CD4-positive, CD25-positive, alpha-beta regulatory T cell (primary cell): Measurements from ENCODE around the gene CMAS. TPM values are rescaled to one million over a fixed set of nuclear protein-coding genes. Genes with fewer than 3 reads are reported as not detected.
"Not testable (repeated sequence)": the region's sequence is repeated elsewhere in the genome, so short reads cannot be mapped to it uniquely, and the experiment has no call there.

Experiments
- ATAC-seq, 2 donors: fragments of 150-1000 bp; cut with Tn5 transposase; one replicate each; pipeline ENCODE4 v1.10.0; 2021; ENCODE audit warnings: low read depth in 2 of 2, moderate number of reproducible peaks in 2 of 2, moderate library complexity in 1 of 2
- DNase-seq, 3 donors: peaks; one replicate each; pipeline versions ENCODE4 v3.0.0 to v3.0.0-alpha.2; 2012 to 2022; ENCODE audit warnings: mixed read lengths in 1 of 3
- H3K27ac ChIP-seq: one replicate; pipeline ENCODE4 v1.7.0; 2013; ENCODE audit warnings: mild to moderate bottlenecking, low read length; ENCODE audit not compliant: insufficient read depth, poor library complexity, severe bottlenecking
- H3K27me3 ChIP-seq: one replicate; pipeline ENCODE4 v1.7.0; 2013; ENCODE audit warnings: low read length; ENCODE audit not compliant: control insufficient read depth, insufficient read depth
- H3K36me3 ChIP-seq: one replicate; pipeline ENCODE4 v1.7.0; 2013; ENCODE audit warnings: mild to moderate bottlenecking, low read length, moderate library complexity; ENCODE audit not compliant: control insufficient read depth, insufficient read depth
- H3K4me1 ChIP-seq: 2 replicates; pipeline ENCODE4 v1.7.0; 2013; ENCODE audit warnings: mild to moderate bottlenecking, low read length; ENCODE audit not compliant: insufficient read depth, control insufficient read depth, poor library complexity, severe bottlenecking
- H3K4me3 ChIP-seq: one replicate; pipeline ENCODE4 v1.7.0; 2013; ENCODE audit warnings: low read depth, mild to moderate bottlenecking, low read length, moderate library complexity
- H3K9me3 ChIP-seq, 2 experiments: 1 replicate in 1 of 2; 2 replicates in 1 of 2; pipeline ENCODE4 v1.7.0; 2013; ENCODE audit warnings: low read length in 2 of 2, mild to moderate bottlenecking in 1 of 2, moderate library complexity in 1 of 2; ENCODE audit not compliant: control insufficient read depth in 2 of 2
- H3K27ac Mint-ChIP-seq, 3 donors: one replicate each; pipeline ENCODE4 v1.8.0; 2020 to 2022; ENCODE audit warnings: mild to moderate bottlenecking in 3 of 3, mixed read lengths in 3 of 3, moderate library complexity in 2 of 3
- H3K27me3 Mint-ChIP-seq: one replicate; pipeline ENCODE4 v1.8.0; 2022; ENCODE audit warnings: mild to moderate bottlenecking, mixed read lengths
- H3K36me3 Mint-ChIP-seq: one replicate; pipeline ENCODE4 v1.8.0; 2020; ENCODE audit warnings: mixed read lengths
- H3K4me1 Mint-ChIP-seq, 4 donors: one replicate each; pipeline ENCODE4 v1.8.0; 2020 to 2022; ENCODE audit warnings: mixed read lengths in 4 of 4, mild to moderate bottlenecking in 1 of 4
- H3K4me3 Mint-ChIP-seq, 4 donors: one replicate each; pipeline ENCODE4 v1.8.0; 2020 to 2022; ENCODE audit warnings: mild to moderate bottlenecking in 4 of 4, mixed read lengths in 4 of 4, moderate library complexity in 3 of 4
- H3K9me3 Mint-ChIP-seq, 7 donors: one replicate each; pipeline ENCODE4 v1.8.0; 2020 to 2022; ENCODE audit warnings: mixed read lengths in 7 of 7, mild to moderate bottlenecking in 3 of 7, moderate library complexity in 2 of 7
- polyA plus RNA-seq, 4 donors: library from polyadenylated mRNA; unstranded; fragments of 300-500 nt; fragmentation: Illumina TruSeq; gene quantifications; one replicate each; pipeline ENCODE4 v1.2.3, GENCODE V29; 2021
- total RNA-seq: library from RNA; stranded (reverse); gene quantifications from one replicate; pipeline ENCODE4 v1.2.3, GENCODE V29; 2022

The CMAS gene
- total and polyA plus RNA-seq, 5 donors from 2014 or later = 17.0 to 43.2 (median 41.8) TPM

DNA sequence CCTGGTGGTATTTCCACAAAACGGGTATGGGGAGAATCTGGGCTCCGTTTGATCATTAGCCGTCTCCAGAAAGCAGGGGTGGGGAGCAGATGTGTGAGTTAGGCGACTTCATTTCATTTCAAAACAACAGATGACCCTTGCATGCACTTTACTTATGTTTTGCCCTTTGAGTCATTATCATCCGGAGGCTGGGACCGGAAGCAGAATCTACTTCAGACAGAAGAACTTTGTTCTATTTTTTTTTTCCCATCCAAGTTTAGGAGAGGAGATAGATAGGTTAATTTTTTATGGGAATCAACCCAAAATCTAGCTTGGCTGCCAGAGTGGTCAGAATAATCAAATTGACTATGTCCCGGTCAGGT lies 31.3 kb upstream of the CMAS start:
- Histone ChIP-seq H3K27ac (no peak overlapping the region), H3K4me1 (no peaks in the 10 kb centered on the region), H3K27me3 (peaks cover 4% of the 10 kb centered on the region), H3K9me3 (no peaks in the 10 kb centered on the region), H3K4me3 (no peak overlapping the region), H3K36me3 (no peaks in the 10 kb centered on the region)
- Mint-ChIP-seq H3K27ac (no peak overlapping the region), H3K9me3 (peaks cover 0 to 3% (median 1%) of the 10 kb centered on the region in 7 donors), H3K36me3 (no peaks in the 10 kb centered on the region), H3K27me3 (peaks cover 18% of the 10 kb centered on the region), H3K4me1 (no peaks in the 10 kb centered on the region), H3K4me3 (no peak overlapping the region)
- ATAC-seq (no peak), DNase-seq (no peak)

DNA sequence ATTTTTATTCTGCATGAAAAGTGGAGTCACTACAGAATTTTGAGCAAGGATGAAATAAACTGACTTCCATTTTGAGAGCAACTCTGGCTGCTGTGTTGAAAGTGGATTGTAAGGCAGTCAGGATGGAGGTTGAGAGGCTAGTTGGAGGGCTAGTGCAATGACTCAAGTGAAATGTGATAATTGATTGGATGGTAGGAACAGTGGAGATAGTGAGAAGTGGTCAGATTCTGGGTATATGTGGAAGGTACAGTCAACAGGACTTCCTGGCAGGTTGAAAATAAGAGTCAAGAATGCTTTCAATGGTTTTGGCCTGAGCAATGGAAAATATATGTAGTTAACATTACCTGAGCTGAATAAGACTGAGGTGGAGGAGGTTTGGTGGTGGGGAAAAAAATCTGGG lies 29.0 kb upstream of the CMAS start:
- H3K4me1 Mint-ChIP-seq = no peaks in the 10 kb centered on the region
- no peak for DNase-seq
- H3K27me3 Mint-ChIP-seq = peaks cover 28% of the 10 kb centered on the region
- H3K36me3 Mint-ChIP-seq = no peaks in the 10 kb centered on the region
- H3K4me1 ChIP-seq = no peaks in the 10 kb centered on the region
- H3K4me3 ChIP-seq = no peak overlapping the region
- H3K4me3 Mint-ChIP-seq = no peak overlapping the region
- no peak for ATAC-seq
- H3K36me3 ChIP-seq = no peaks in the 10 kb centered on the region
- H3K27me3 ChIP-seq = peaks cover 6% of the 10 kb centered on the region
- no peak overlapping the region for H3K27ac ChIP-seq
- H3K9me3 ChIP-seq = no peaks in the 10 kb centered on the region
- no peak overlapping the region for H3K27ac Mint-ChIP-seq
- H3K9me3 Mint-ChIP-seq = peaks cover 0 to 3% (median 0%) of the 10 kb centered on the region in 7 donors

DNA sequence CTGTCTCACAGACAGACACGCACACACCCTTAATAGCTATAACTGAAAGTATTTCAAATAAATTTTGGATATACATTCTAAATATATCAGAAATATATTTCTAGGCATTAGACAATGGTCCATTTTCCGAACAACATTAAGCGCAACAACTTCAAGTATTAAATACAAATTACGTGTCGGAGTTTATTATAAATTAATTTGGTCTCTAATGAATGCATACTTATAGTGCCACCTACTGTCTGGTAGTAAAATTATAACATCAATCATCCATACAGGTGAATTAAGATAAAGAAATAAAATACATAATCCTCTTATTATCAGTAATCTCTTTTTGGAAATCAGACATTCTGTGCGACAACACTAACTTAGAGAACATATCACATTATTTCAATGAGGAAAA lies 27.2 kb upstream of the CMAS start:
- H3K4me3 Mint-ChIP-seq = no peak overlapping the region
- ATAC-seq = no peak

DNA sequence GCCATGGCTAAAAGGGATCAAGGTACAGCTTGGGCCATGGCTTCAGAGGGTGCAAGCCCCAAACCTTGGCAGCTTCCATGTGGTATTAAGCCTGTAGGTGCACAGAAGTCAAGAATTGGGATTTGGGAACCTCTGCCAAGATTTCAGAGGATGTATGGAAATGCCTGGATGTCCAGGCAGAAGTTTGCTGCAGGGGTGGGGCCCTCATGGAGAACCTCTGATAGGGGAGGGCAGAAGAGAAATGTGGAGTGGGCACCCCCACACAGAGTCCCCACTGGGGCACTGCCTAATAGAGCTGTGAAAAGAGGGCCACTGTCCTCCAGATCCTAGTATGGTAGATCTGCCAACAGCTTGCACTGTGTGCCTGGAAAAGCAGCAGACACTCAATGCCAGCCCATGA lies 22.5 kb upstream of the CMAS start:
- H3K27me3 ChIP-seq, H3K36me3 Mint-ChIP-seq, DNase-seq, H3K36me3 ChIP-seq, H3K4me3 Mint-ChIP-seq, H3K27ac Mint-ChIP-seq, H3K4me3 ChIP-seq, H3K9me3 Mint-ChIP-seq, H3K4me1 Mint-ChIP-seq, H3K27ac ChIP-seq, H3K4me1 ChIP-seq, ATAC-seq: not testable (repeated sequence)
- H3K27me3 Mint-ChIP-seq = peaks cover 20% of the 10 kb centered on the region
- peaks cover 0 to 13% of the 10 kb centered on the region in 2 experiments for H3K9me3 ChIP-seq

More for the DNA sequence above, 27.2 kb upstream of the CMAS start:
- Mint-ChIP-seq H3K36me3 (no peaks in the 10 kb centered on the region), H3K27me3 (peaks cover 32% of the 10 kb centered on the region), H3K4me1 (no peaks in the 10 kb centered on the region), H3K9me3 (peaks cover 0 to 3% (median 0%) of the 10 kb centered on the region in 7 donors), H3K27ac (no peak overlapping the region)
- peak in 2 of 3 donors; percentile 10 to 34 for DNase-seq
- Histone ChIP-seq H3K4me1 (no peaks in the 10 kb centered on the region), H3K4me3 (no peak overlapping the region), H3K27me3 (peaks cover 3% of the 10 kb centered on the region), H3K27ac (no peak overlapping the region), H3K36me3 (no peaks in the 10 kb centered on the region), H3K9me3 (peaks cover 0 to 9% of the 10 kb centered on the region in 2 experiments)

DNA sequence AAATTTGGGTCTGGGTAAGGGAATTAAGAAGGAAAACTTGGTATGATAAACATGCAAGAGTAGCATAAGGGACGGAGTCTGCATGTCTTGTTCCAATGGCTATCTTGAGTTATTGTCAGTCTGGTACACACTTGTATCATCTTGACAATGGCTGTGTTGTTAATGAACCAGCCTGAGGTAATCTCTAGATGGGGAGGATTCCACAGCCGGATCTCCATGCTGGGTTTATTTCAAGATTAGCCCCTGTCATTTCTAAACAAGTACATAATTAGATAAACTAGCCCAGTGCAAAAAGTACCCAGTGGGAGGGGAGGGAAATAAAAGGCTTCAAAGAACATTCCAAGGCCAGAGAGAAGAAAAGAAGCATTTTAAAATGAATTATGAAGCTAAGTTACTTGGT lies 16.5 kb upstream of the CMAS start:
- no peak for ATAC-seq
- no peak overlapping the region for H3K4me3 Mint-ChIP-seq
- no peaks in the 10 kb centered on the region for H3K4me1 ChIP-seq
- H3K4me3 ChIP-seq = no peak overlapping the region
- peaks cover 0 to 5% (median under 1%) of the 10 kb centered on the region in 4 donors for H3K4me1 Mint-ChIP-seq
- no peaks in the 10 kb centered on the region for H3K9me3 ChIP-seq
- no peaks in the 10 kb centered on the region for H3K36me3 ChIP-seq
- peaks cover 6% of the 10 kb centered on the region for H3K27me3 Mint-ChIP-seq
- peaks cover 0 to 1% (median 0%) of the 10 kb centered on the region in 7 donors for H3K9me3 Mint-ChIP-seq
- peaks cover 5% of the 10 kb centered on the region for H3K27me3 ChIP-seq
- no peak overlapping the region for H3K27ac ChIP-seq
- H3K36me3 Mint-ChIP-seq = no peaks in the 10 kb centered on the region
- H3K27ac Mint-ChIP-seq = no peak overlapping the region
- DNase-seq = no peak

DNA sequence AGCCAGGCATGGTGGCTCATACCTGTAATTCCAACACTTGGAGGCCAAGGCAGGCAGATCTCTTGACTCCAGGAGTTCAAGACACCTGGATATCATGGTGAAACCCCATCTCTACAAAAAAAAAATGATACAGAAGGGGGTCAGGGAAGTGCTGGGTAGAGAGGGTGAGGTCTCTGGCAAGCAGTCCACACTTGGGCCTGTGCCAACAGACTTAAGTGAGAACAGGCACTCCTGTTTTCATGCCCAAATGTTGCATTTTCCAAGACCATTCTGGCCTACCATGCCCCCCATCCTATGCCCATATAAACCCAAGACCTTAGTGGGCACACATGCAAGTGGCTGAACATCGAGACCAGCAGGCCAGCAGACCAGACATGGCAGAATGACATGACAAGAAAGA lies 16.0 kb upstream of the CMAS start:
- Mint-ChIP-seq H3K4me1 (peaks cover 0 to 8% (median 2%) of the 10 kb centered on the region in 4 donors), H3K9me3 (peaks cover 0 to 1% (median 0%) of the 10 kb centered on the region in 7 donors), H3K27ac (no peak overlapping the region), H3K27me3 (peaks cover 6% of the 10 kb centered on the region), H3K4me3 (no peak overlapping the region), H3K36me3 (no peaks in the 10 kb centered on the region)
- no peak overlapping the region for H3K4me3 ChIP-seq
- DNase-seq (no peak), ATAC-seq (no peak)
- no peaks in the 10 kb centered on the region for H3K4me1 ChIP-seq
- no peaks in the 10 kb centered on the region for H3K9me3 ChIP-seq
- peaks cover 5% of the 10 kb centered on the region for H3K27me3 ChIP-seq
- no peaks in the 10 kb centered on the region for H3K36me3 ChIP-seq
- H3K27ac ChIP-seq = no peak overlapping the region

DNA sequence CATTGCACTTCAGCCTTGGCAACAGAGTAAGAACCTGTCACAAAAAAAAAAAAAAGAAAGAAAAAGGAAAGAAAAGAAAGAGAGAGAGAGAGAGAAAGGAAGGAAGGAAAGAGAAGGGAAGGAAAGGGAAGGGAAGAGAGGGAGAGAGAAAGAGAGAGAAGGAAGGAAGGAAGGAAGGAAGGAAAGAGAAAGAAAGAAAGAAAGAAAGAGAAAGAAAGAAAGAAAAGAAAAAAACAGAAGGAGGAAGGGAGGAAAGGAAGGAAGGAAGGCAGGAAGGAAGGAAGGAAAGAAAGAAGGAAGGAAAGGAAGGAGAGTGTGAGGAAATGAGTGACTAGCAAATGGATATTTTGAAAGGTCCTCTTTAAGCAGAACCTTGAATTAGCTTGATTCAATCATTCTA lies 13.3 kb upstream of the CMAS start:
- H3K27ac Mint-ChIP-seq = no peak overlapping the region
- no peaks in the 10 kb centered on the region for H3K4me1 ChIP-seq
- H3K4me3 Mint-ChIP-seq = no peak overlapping the region
- ATAC-seq (no peak), DNase-seq (no peak)
- H3K9me3 Mint-ChIP-seq = peaks cover 0 to 1% (median 0%) of the 10 kb centered on the region in 7 donors
- no peak overlapping the region for H3K4me3 ChIP-seq
- H3K9me3 ChIP-seq = no peaks in the 10 kb centered on the region
- H3K27me3 ChIP-seq = peaks cover 2% of the 10 kb centered on the region
- H3K36me3 ChIP-seq = no peaks in the 10 kb centered on the region
- no peak overlapping the region for H3K27ac ChIP-seq
- no peaks in the 10 kb centered on the region for H3K36me3 Mint-ChIP-seq
- H3K4me1 Mint-ChIP-seq = peaks cover 0 to 6% (median 4%) of the 10 kb centered on the region in 4 donors
- H3K27me3 Mint-ChIP-seq = no peaks in the 10 kb centered on the region

DNA sequence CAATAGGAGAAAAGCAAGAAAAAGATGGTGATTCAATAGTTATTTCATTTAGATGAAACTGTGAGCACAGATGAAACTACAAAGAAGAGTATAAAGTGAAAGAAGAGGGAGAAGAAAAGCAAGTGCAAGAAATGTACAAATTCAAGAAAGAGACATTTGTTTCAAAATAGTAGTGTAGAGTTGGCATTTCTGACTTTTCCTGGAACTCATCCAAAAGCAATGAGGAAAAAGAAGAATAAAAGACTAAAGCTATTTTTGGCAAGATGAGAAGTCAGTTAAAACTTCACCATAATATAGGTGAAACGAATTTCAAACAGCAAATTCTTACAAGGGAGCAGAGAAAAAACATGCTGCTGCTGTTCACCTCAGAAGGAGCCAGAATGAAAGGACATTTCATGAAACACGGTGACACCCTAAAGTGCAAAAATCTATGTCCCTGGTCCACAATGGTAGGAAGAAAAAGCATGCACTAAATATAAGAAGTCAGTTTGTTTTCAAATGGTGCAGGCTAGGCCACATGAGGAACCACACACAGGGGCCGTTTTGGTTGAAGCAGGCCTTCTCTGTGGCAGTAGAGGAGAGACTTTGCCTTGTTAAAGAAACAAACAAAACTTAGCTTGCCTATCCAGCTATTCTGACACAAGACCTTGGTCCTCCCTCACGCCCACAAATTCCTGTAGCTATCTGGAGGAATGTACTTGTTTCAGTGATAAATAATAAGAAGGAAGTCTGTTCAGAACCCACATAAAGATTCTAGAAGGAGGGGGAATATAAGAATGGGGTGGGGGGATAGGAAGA lies 11.1 kb upstream of the CMAS start:
- no peaks in the 10 kb centered on the region for H3K9me3 ChIP-seq
- ATAC-seq = no peak
- H3K36me3 ChIP-seq = no peaks in the 10 kb centered on the region
- H3K9me3 Mint-ChIP-seq = peaks cover 0 to 1% (median 0%) of the 10 kb centered on the region in 7 donors
- H3K27ac Mint-ChIP-seq = peak overlapping the region in 1 of 3 donors; percentile 28
- peaks cover 12% of the 10 kb centered on the region for H3K27me3 Mint-ChIP-seq
- no peak overlapping the region for H3K4me3 ChIP-seq
- H3K4me1 ChIP-seq = no peaks in the 10 kb centered on the region
- H3K4me3 Mint-ChIP-seq = no peak overlapping the region
- no peak overlapping the region for H3K27ac ChIP-seq
- H3K27me3 ChIP-seq = peaks cover 8% of the 10 kb centered on the region
- DNase-seq = no peak
- no peaks in the 10 kb centered on the region for H3K36me3 Mint-ChIP-seq
- H3K4me1 Mint-ChIP-seq = peaks cover 0 to 6% (median 4%) of the 10 kb centered on the region in 4 donors
